Upper lobe of left lung (tissue), 6 donors: ENCODE measurements around the gene PHLPP2. TPM values are rescaled to one million over a fixed set of nuclear protein-coding genes. Genes with fewer than 3 reads are reported as not detected.
"Not testable (repeated sequence)": the region's sequence is repeated elsewhere in the genome, so short reads cannot be mapped to it uniquely, and the experiment has no call there.

Experiments
- ATAC-seq, 2 donors: fragments of 200-7000 bp; cut with Tn5 transposase; one replicate each; pipeline ENCODE4 v1.9.1; 2022; ENCODE audit warnings: mild to moderate bottlenecking in 2 of 2, moderate library complexity in 2 of 2; ENCODE audit not compliant: low FRiP score in 2 of 2
- DNase-seq, 2 donors: peaks; one replicate each; pipeline ENCODE4 v3.0.0-alpha.2; 2019 to 2020
- H3K27ac ChIP-seq, 4 donors: fragments of 200-600 bp; sonication (generic); one replicate each; pipeline ENCODE4 v1.5.1; 2016 to 2019
- H3K27me3 ChIP-seq, 4 donors: fragments of 200-600 bp; sonication (generic); one replicate each; pipeline ENCODE4 v1.5.1; 2017 to 2019
- H3K36me3 ChIP-seq, 4 donors: fragments of 200-600 bp; sonication (generic); one replicate each; pipeline ENCODE4 v1.5.1; 2016 to 2019
- H3K4me1 ChIP-seq, 4 donors: fragments of 200-600 bp; sonication (generic); one replicate each; pipeline ENCODE4 v1.5.1; 2018 to 2019
- H3K4me3 ChIP-seq, 4 donors: fragments of 200-600 bp; sonication (generic); one replicate each; pipeline ENCODE4 v1.5.1; 2017 to 2019; ENCODE audit warnings: mild to moderate bottlenecking in 2 of 4, moderate library complexity in 1 of 4
- H3K9me3 ChIP-seq, 4 donors: fragments of 200-600 bp; sonication (generic); one replicate each; pipeline ENCODE4 v1.5.1; 2018 to 2019
- EP300 ChIP-seq, 4 donors: sonication (generic); formaldehyde crosslinking; IDR thresholded peaks; one replicate each; pipeline ENCODE4 v1.5.1; 2017; ENCODE audit warnings: antibody characterized with exemption in 4 of 4, control low read depth in 2 of 4
- WGBS, 2 donors: methylation state at CpG; one replicate each; pipeline ENCODE4 v1.1.5; 2017 to 2018; 5-methylcytosine and 5-hydroxymethylcytosine counted together
- small RNA-seq, 4 donors: library from RNA; depleted of rRNA; stranded (forward); fragments of <200 nt; gene quantifications; one replicate each; pipeline ENCODE3, GENCODE V24; 2016
- total RNA-seq, 6 donors: library from RNA; depleted of rRNA in 4 of 6; stranded (reverse); fragments of >200 nt in 4 of 6; gene quantifications; one replicate each; pipeline versions ENCODE4 v1.1.0 to v1.2.1, GENCODE V29; 2016 to 2021
- donor health status: DM: no; HTN: no; CAD: no; lungs with moderate emphysema.
- donor health status: DM: no; HTN: yes; CAD: no; lungs with severe emphysema.

Gene PHLPP2
- total RNA-seq, 6 donors from 2014 or later: 4.2 to 12.6 (median 8.4) TPM

- peaks cover 0 to 16% (median 0%) of the 10 kb centered on the region in 4 donors for H3K4me1 ChIP-seq
- H3K36me3 ChIP-seq, ATAC-seq, H3K27me3 ChIP-seq, DNase-seq, H3K9me3 ChIP-seq, H3K4me3 ChIP-seq, H3K27ac ChIP-seq: not testable (repeated sequence)
- peak in 1 of 4 donors; percentile 26 for TF ChIP-seq EP300 (IDR thresholded peaks at IDR 0.05)
- 77 to 79% methylated on average over 7 of the region's 7 CpGs for WGBS, 2 donors
These were observed 129.1 kb downstream of the PHLPP2 start for GRCh38 chr16:71595340-71595826.

Small RNAs within 50 kb of the gene (small RNA-seq; reads per million reads assigned to genes)
- gene RNU6-208P: 0 reads per million in 4 donors
- 0 reads per million in 4 donors for gene SNORA70D
- 3,868 to 25,946 (median 17,833) reads per million in 4 donors for gene SNORD71

Other genes with a start within 250 kb of the PHLPP2 start
- gene ZNF19, start 235.4 kb downstream of the PHLPP2 start, total RNA-seq: 10 to 100 TPM in 5 of 6 donors, 1 to 10 TPM in 1; 9.4 to 44.0 (median 18.6) TPM
- gene CHST4, start 198.3 kb downstream of the PHLPP2 start, total RNA-seq: 1 to 10 TPM in 1 of 6 donors, under 1 TPM in 2, not detected in 3; 0.34 to 2.2 (median 0.98) TPM
- under 1 TPM in 4 of 6 donors, not detected in 2; 0.15 to 0.88 (median 0.54) TPM for gene TAT, start 147.6 kb downstream of the PHLPP2 start, total RNA-seq
- gene MARVELD3, start 98.5 kb downstream of the PHLPP2 start, total RNA-seq: 10 to 100 TPM in 4 of 6 donors, 1 to 10 TPM in 2; 5.5 to 24.1 (median 13.6) TPM
- 100 to 1,000 TPM in 2 of 6 donors, 10 to 100 TPM in 4; 63.7 to 145 (median 88.6) TPM for gene AP1G1, start 84.1 kb upstream of the PHLPP2 start, total RNA-seq
- 10 to 100 TPM; 22.0 to 31.2 (median 29.1) TPM for gene ATXN1L, start 121.3 kb upstream of the PHLPP2 start, total RNA-seq
- 10 to 100 TPM in 2 of 6 donors, 1 to 10 TPM in 4; 5.9 to 32.5 (median 7.4) TPM for gene ZNF821, start 159.5 kb upstream of the PHLPP2 start, total RNA-seq
- gene IST1, start 170.8 kb upstream of the PHLPP2 start, total RNA-seq: 100 to 1,000 TPM; 164 to 224 (median 176) TPM